SKM-1 treated with dmso at 0.1 percent for 144 hours (cell line): Measurements from ENCODE around the gene LUC7L3.
A peak's percentile ranks its signal among the peaks of the same experiment; 100 is the strongest.
"Not testable (repeated sequence)": the region's sequence is repeated elsewhere in the genome, so short reads cannot be mapped to it uniquely, and the experiment has no call there.

Source experiments
- DNase-seq: peaks from one replicate; lab custom pipeline; 2025; ENCODE audit not compliant: unreplicated experiment; lab: John Stamatoyannopoulos, UW

The LUC7L3 gene

GRCh38 chr17:50779747-50780353, 60.4 kb downstream of the LUC7L3 start:
- DNase-seq = no peak

- no peak for DNase-seq
Measured at GRCh38 chr17:50781167-50781566, 61.8 kb downstream of the LUC7L3 start.

GRCh38 chr17:50783193-50783660, 63.8 kb downstream of the LUC7L3 start:
- peak; percentile 84 for DNase-seq

GRCh38 chr17:50783905-50784304, 64.5 kb downstream of the LUC7L3 start:
- no peak for DNase-seq

- DNase-seq = no peak
Measured at GRCh38 chr17:50785126-50785525, 65.7 kb downstream of the LUC7L3 start.

- DNase-seq = no peak
Measured at GRCh38 chr17:50785946-50786570, 66.7 kb downstream of the LUC7L3 start.

- DNase-seq = no peak
Measured at GRCh38 chr17:50787106-50787505, 67.7 kb downstream of the LUC7L3 start.

- DNase-seq = peak; percentile 39
Measured at GRCh38 chr17:50790618-50791017, 71.2 kb downstream of the LUC7L3 start.

GRCh38 chr17:50792132-50792531, 72.7 kb downstream of the LUC7L3 start:
- DNase-seq = no peak

- no peak for DNase-seq
Measured at GRCh38 chr17:50793007-50793406, 73.6 kb downstream of the LUC7L3 start.

- DNase-seq = no peak
Measured at GRCh38 chr17:50794361-50794760, 75.0 kb downstream of the LUC7L3 start.

GRCh38 chr17:50797135-50797810, 77.9 kb downstream of the LUC7L3 start:
- peak; percentile 69 for DNase-seq

- no peak for DNase-seq
Measured at GRCh38 chr17:50798424-50799288, 79.3 kb downstream of the LUC7L3 start.

- DNase-seq = no peak
Measured at GRCh38 chr17:50799582-50799981, 80.2 kb downstream of the LUC7L3 start.

- no peak for DNase-seq
Measured at GRCh38 chr17:50800196-50800700, 80.8 kb downstream of the LUC7L3 start.

GRCh38 chr17:50802609-50803571, 83.5 kb downstream of the LUC7L3 start:
- DNase-seq = no peak

- DNase-seq = no peak
Measured at GRCh38 chr17:50803676-50804075, 84.3 kb downstream of the LUC7L3 start.

- DNase-seq = not testable (repeated sequence)
Measured at GRCh38 chr17:50804749-50805475, 85.5 kb downstream of the LUC7L3 start.

GRCh38 chr17:50805486-50805885, 86.1 kb downstream of the LUC7L3 start:
- DNase-seq = no peak
